ENCODE measurements around the gene ACP6.

- no peak for TF ChIP-seq CTCF (IDR thresholded peaks at IDR 0.05; ENCODE audit: low read length)
- TF ChIP-seq EZH2 (IDR thresholded peaks at IDR 0.05; ENCODE audit: borderline replicate concordance, low read length) = no peak
Observed at GRCh38 chr1:147652306-147652705, 18.0 kb downstream of the ACP6 start.

Data from OCI-LY1 (cell line).